ENCODE measurements around the gene ADCY9. TPM values are rescaled to one million over a fixed set of nuclear protein-coding genes. Genes with fewer than 3 reads are reported as not detected.
A peak's percentile ranks its signal among the peaks of the same experiment; 100 is the strongest.

Gene ADCY9
- total and polyA plus RNA-seq, 2 experiments from 2014 or later: 2.2 to 18.3 TPM

GRCh38 chr16:3971706-3972105 is 144.5 kb downstream of the ADCY9 start (continued):
- TF ChIP-seq EZH2 (IDR thresholded peaks at IDR 0.05; ENCODE audit: low read depth, unreplicated experiment): no peak
- TF ChIP-seq ETS1 (IDR thresholded peaks at IDR 0.05): no peak
- no peak for TF ChIP-seq NANOG (IDR thresholded peaks at IDR 0.05; ENCODE audit: borderline replicate concordance)
- TF ChIP-seq REST (IDR thresholded peaks at IDR 0.05; ENCODE audit: unreplicated experiment): no peak
- no peak for TF ChIP-seq ZNF331 (CRISPR knock-in tag; IDR thresholded peaks at IDR 0.05; ENCODE audit: low read depth)
- TF ChIP-seq EZH2phosphoT487 (IDR thresholded peaks at IDR 0.05; ENCODE audit: unreplicated experiment): no peak
- no peak for TF ChIP-seq STAT1 (IDR thresholded peaks at IDR 0.05; ENCODE audit: unreplicated experiment)
- TF ChIP-seq POLR2AphosphoS5 (IDR thresholded peaks at IDR 0.05; ENCODE audit: low read depth): no peak
- no peak for TF ChIP-seq JUNB (IDR thresholded peaks at IDR 0.05; ENCODE audit: unreplicated experiment)

GRCh38 chr16:3971261-3971660 is 145.0 kb downstream of the ADCY9 start:
- no peaks in the 10 kb centered on the region for H3K27me3 ChIP-seq (ENCODE audit: insufficient read depth)
- TF ChIP-seq EZH2 (IDR thresholded peaks at IDR 0.05; ENCODE audit: low read depth, unreplicated experiment) (no peak), EZH2phosphoT487 (IDR thresholded peaks at IDR 0.05; ENCODE audit: unreplicated experiment) (no peak), JUNB (IDR thresholded peaks at IDR 0.05; ENCODE audit: unreplicated experiment) (no peak), ZNF331 (CRISPR knock-in tag; IDR thresholded peaks at IDR 0.05; ENCODE audit: low read depth) (no peak)
- no peaks in the 10 kb centered on the region for H3F3A ChIP-seq (replicated peaks; ENCODE audit: low read depth)
- H3K36me3 Mint-ChIP-seq (ENCODE audit: low read depth): peaks cover 5% of the 10 kb centered on the region; the same call in 1 of the 3 replicates
- H4K20me1 ChIP-seq (replicated peaks; ENCODE audit: insufficient read depth): no peaks in the 10 kb centered on the region; the same call in 1 of the 2 replicates
- no peak overlapping the region for H2AFZ ChIP-seq
- H3K4me1 ChIP-seq (ENCODE audit: insufficient read depth): no peaks in the 10 kb centered on the region
- H3K27ac ChIP-seq (ENCODE audit: low read depth): no peak overlapping the region
- no peaks in the 10 kb centered on the region for H3K79me2 ChIP-seq (replicated peaks; ENCODE audit: insufficient read depth)
- no peaks in the 10 kb centered on the region for H3K9me2 ChIP-seq (ENCODE audit: insufficient read depth)
- no peak overlapping the region for H3K4me3 Mint-ChIP-seq
- H3K4me3 ChIP-seq: no peak overlapping the region
- ATAC-seq: no peak
- no peak overlapping the region for H3K27ac Mint-ChIP-seq
- H3K27me3 Mint-ChIP-seq (ENCODE audit: insufficient read depth, low read depth, poor library complexity): peaks cover 5% of the 10 kb centered on the region
- H3K36me3 ChIP-seq (ENCODE audit: insufficient read depth): no peaks in the 10 kb centered on the region; the same call in 1 of the 2 replicates
- H3K9me3 Mint-ChIP-seq: no peaks in the 10 kb centered on the region
- H3K4me1 Mint-ChIP-seq: no peaks in the 10 kb centered on the region
- H3K4me2 ChIP-seq: no peak overlapping the region
- DNase-seq (ENCODE audit: low spot score): no peak

- peaks cover 6% of the 10 kb centered on the region; the same call in 1 of the 3 replicates for H3K36me3 Mint-ChIP-seq (ENCODE audit: low read depth)
- Histone ChIP-seq H3K4me1 (ENCODE audit: insufficient read depth) (peaks cover 10% of the 10 kb centered on the region), H3K9me2 (ENCODE audit: insufficient read depth) (no peaks in the 10 kb centered on the region), H3K4me2 (no peak overlapping the region), H3K27ac (ENCODE audit: low read depth) (peak overlapping the region; percentile 14; the same call in 1 of the 2 replicates), H3F3A (replicated peaks; ENCODE audit: low read depth) (no peaks in the 10 kb centered on the region), H4K20me1 (replicated peaks; ENCODE audit: insufficient read depth) (no peaks in the 10 kb centered on the region), H3K79me2 (replicated peaks; ENCODE audit: insufficient read depth) (no peaks in the 10 kb centered on the region), H3K4me3 (no peak overlapping the region), H2AFZ (no peak overlapping the region), H3K36me3 (ENCODE audit: insufficient read depth) (no peaks in the 10 kb centered on the region; the same call in 1 of the 2 replicates), H3K27me3 (ENCODE audit: insufficient read depth) (no peaks in the 10 kb centered on the region)
- H3K27ac Mint-ChIP-seq: peak overlapping the region; percentile 56; the same call in 1 of the 2 replicates
- DNase-seq (ENCODE audit: low spot score): no peak
- peaks cover 8% of the 10 kb centered on the region for H3K4me1 Mint-ChIP-seq
- H3K9me3 Mint-ChIP-seq: no peaks in the 10 kb centered on the region
- no peak overlapping the region for H3K4me3 Mint-ChIP-seq
- ATAC-seq: no peak
- H3K27me3 Mint-ChIP-seq (ENCODE audit: insufficient read depth, low read depth, poor library complexity): peaks cover 5% of the 10 kb centered on the region
- no peak for TF ChIP-seq JUNB (IDR thresholded peaks at IDR 0.05; ENCODE audit: unreplicated experiment)
Measured at GRCh38 chr16:3968551-3968950, 147.7 kb downstream of the ADCY9 start.

Measured in GM23338 (cell line).